Measurements from ENCODE around the gene PLCD3. TPM values are rescaled to one million over a fixed set of nuclear protein-coding genes. Genes with fewer than 3 reads are reported as not detected.
A peak's percentile ranks its signal among the peaks of the same experiment; 100 is the strongest.

Gene PLCD3
- total and polyA plus RNA-seq, 2 of the 13 experiments (the other 11 are each of a cell fraction or from before 2014, with no cell fraction given): 11.3 to 39.1 TPM

GRCh38 chr17:45060797-45061605 lies 71.3 kb downstream of the PLCD3 start, which contains the start of gene NMT1 (continued):
- TF ChIP-seq PTBP1 (IDR thresholded peaks at IDR 0.05; ENCODE audit: low read depth, low read length, poor library complexity, severe bottlenecking) (peak; percentile 21), ZNF781 (CRISPR knock-in tag; IDR thresholded peaks at IDR 0.05; ENCODE audit: borderline replicate concordance, not compliant biosample characterization) (no peak), ZNF567 (CRISPR knock-in tag; IDR thresholded peaks at IDR 0.05; ENCODE audit: borderline replicate concordance) (no peak; the same call in 1 of the 2 replicates), ZNF557 (CRISPR knock-in tag; IDR thresholded peaks at IDR 0.05) (0 out of 2 replicates have a peak, but pooled peaks have one; percentile 82), IKZF1 (IDR thresholded peaks at IDR 0.05) (no peak), ZNF879 (CRISPR knock-in tag; IDR thresholded peaks at IDR 0.05) (no peak; the same call in 1 of the 2 replicates), SATB2 (CRISPR knock-in tag; IDR thresholded peaks at IDR 0.05) (peak; percentile 94; the same call in 1 of the 2 replicates), SRSF9 (IDR thresholded peaks at IDR 0.05; ENCODE audit: borderline replicate concordance, insufficient read depth, low read depth, low read length, poor library complexity, severe bottlenecking) (no peak), ZKSCAN5 (CRISPR knock-in tag; IDR thresholded peaks at IDR 0.05) (peak; percentile 41; the same call in 1 of the 2 replicates), KDM3A (CRISPR knock-in tag; IDR thresholded peaks at IDR 0.05; ENCODE audit: low read depth) (peak; percentile 81; the same call in 1 of the 2 replicates), MLXIP (CRISPR knock-in tag; IDR thresholded peaks at IDR 0.05; ENCODE audit: borderline replicate concordance) (no peak), HIC2 (CRISPR knock-in tag; IDR thresholded peaks at IDR 0.05; ENCODE audit: low read depth) (no peak), ZNF670 (CRISPR knock-in tag; IDR thresholded peaks at IDR 0.05; ENCODE audit: borderline replicate concordance) (peak; percentile 95), DBP (CRISPR knock-in tag; IDR thresholded peaks at IDR 0.05; ENCODE audit: not compliant biosample characterization) (no peak), ZNF841 (CRISPR knock-in tag; IDR thresholded peaks at IDR 0.05; ENCODE audit: borderline replicate concordance) (no peak), CSRNP2 (CRISPR knock-in tag; conservative IDR thresholded peaks at IDR 0.05; ENCODE audit: low read depth) (no peak), ZBTB46 (CRISPR knock-in tag; IDR thresholded peaks at IDR 0.05; ENCODE audit: borderline replicate concordance) (no peak), THYN1 (CRISPR knock-in tag; IDR thresholded peaks at IDR 0.05; ENCODE audit: borderline replicate concordance, low read depth) (no peak)
